C1 segment of cervical spinal cord (tissue), 14 donors: Measurements from ENCODE around the gene CDH13.

Experiments used
- DNase-seq, 14 donors: peaks; one replicate each; lab custom pipeline; 2025; lab: John Stamatoyannopoulos, UW

CDH13 gene

GRCh38 chr16:83738923-83739503, 1112.2 kb downstream of the CDH13 start:
- no peak for DNase-seq

- peak in 3 of 14 donors; percentile 18 to 61 (median 22) for DNase-seq
Measured at GRCh38 chr16:83742124-83742899, 1115.5 kb downstream of the CDH13 start.

- DNase-seq = no peak
Measured at GRCh38 chr16:83743241-83743640, 1116.5 kb downstream of the CDH13 start.

- DNase-seq = no peak
Measured at GRCh38 chr16:83743720-83744119, 1117.0 kb downstream of the CDH13 start.

DNA sequence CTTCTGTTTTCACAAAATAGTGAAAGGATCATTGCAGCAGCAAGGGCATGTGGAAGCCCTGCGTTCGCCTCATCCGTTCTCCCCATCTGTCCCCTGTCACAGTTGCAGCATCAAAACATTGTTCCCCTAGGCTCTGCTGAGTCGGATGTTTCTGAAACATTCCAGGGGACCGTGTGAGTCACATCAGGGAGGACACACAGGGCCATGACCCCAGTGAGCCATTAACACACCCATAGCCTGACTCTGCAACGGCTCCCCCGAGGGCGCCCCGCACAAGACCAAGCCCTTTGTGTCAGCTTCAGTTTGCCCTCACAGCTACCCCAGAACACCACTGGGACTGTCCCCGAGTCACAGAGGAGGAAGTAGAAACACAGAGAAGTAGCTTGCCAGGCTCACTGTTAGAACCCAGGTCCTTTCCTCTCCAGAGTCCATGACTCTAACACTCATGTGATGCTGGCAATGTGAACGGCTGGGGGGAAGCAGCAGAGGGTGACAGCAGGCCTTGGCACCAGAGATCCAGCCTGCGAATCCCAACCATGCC, 1117.7 kb downstream of the CDH13 start:
- DNase-seq = peak in 9 of 14 donors; percentile 9 to 77 (median 40)

GRCh38 chr16:83746611-83747010, 1119.8 kb downstream of the CDH13 start:
- DNase-seq = no peak

- DNase-seq = no peak
Measured at GRCh38 chr16:83747936-83748335, 1121.2 kb downstream of the CDH13 start.

- no peak for DNase-seq
Measured at GRCh38 chr16:83755391-83755790, 1128.6 kb downstream of the CDH13 start.

GRCh38 chr16:83762141-83762991, 1135.6 kb downstream of the CDH13 start:
- peak in 1 of 14 donors; percentile 27 for DNase-seq

GRCh38 chr16:83762992-83763358, 1136.2 kb downstream of the CDH13 start:
- DNase-seq = no peak

- DNase-seq = no peak
Measured at GRCh38 chr16:83768986-83769385, 1142.2 kb downstream of the CDH13 start.

- DNase-seq = no peak
Measured at GRCh38 chr16:83769397-83770008, 1142.7 kb downstream of the CDH13 start.

DNA sequence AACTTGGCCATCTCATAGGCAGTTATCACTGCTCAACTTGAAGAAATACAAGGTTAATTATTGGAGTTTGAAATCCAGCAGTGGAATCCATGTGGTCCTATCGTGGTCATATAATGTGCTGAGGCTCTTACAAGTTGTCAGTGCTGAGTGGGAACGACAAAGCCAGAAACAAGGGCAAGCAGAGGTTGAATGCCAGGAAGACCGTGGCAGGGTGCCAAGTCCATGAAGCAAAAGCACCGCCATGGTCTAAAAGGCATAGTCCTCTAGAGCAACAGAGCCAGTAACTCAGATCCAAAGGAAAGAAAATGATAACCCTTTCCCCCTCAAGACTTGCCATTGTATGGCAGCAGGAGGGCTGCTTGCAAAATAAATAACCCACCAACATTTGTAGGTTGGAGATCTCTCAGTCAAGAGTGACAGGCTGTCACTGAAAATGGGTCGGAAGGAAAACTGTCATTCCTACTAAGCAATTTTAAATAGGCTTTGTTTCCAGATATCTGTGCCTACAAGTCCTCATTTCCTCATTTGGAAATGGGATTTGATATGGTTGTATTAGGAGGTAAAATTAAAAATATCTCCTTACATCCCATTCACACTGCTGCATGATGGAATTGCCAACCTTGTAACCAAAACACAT, 1144.7 kb downstream of the CDH13 start:
- DNase-seq = peak in 7 of 14 donors; percentile 12 to 60 (median 39)

DNA sequence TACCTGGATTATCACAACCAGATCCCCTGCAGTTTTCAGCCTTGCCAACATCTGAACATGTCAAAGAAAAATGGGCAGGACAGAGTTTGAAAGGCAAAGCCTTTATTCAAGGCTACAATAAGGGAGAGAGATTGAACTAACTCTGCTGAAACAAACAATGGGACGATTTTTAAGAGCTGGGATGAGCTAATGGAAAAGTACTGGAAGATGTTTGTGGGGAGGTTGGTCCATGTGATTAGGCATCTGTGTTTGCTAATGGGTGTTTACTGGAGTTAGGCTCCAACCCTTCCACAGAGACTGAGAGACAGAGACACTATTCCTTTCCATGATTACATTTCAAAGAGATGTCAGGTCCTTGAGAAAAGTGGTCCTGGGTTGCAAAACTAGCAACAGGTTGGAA, 1146.0 kb downstream of the CDH13 start:
- peak in 6 of 14 donors; percentile 3 to 42 (median 24) for DNase-seq

DNA sequence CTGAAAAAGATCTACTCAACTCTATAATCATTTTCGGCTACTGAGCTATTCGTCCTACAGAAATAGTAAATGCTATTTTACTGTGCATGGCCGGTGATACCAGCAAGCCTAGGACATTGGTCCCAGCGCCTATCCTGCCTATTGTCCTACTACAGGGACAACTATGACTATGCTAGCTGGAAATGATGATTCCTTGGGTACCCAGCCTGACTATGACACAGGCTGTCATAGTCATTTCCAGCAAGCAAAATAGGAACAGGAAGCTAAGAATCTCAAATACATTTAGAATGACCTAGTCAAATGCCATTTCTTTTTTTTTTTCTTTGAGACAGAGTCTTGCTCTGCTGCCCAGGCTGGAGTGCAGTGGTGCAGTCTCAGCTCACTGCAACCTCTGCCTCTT, 1147.3 kb downstream of the CDH13 start:
- no peak for DNase-seq

- no peak for DNase-seq
Measured at GRCh38 chr16:83776944-83777343, 1150.2 kb downstream of the CDH13 start.

GRCh38 chr16:83779886-83780285, 1153.1 kb downstream of the CDH13 start:
- no peak for DNase-seq

DNA sequence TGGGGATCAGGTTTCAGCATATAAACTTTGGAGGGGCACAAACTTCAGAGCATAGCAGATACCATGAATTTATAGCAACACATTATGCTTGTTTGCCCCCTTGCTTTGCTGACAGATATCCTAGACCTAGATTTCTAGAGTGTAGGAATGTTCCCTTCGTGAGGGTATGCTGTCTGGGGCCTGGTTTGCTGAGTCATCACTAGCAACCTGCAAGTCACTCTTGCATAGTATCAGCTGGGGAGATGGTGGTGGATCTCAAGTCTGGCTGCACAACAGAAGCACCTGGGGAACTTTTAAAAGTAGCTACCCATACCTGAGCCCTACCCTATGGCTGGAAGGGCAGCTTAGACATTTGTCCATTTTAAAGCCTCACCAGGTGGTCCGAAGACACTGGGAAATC, 1158.7 kb downstream of the CDH13 start:
- DNase-seq = no peak

- DNase-seq = no peak
Measured at GRCh38 chr16:83789642-83790401, 1163.1 kb downstream of the CDH13 start.

DNA sequence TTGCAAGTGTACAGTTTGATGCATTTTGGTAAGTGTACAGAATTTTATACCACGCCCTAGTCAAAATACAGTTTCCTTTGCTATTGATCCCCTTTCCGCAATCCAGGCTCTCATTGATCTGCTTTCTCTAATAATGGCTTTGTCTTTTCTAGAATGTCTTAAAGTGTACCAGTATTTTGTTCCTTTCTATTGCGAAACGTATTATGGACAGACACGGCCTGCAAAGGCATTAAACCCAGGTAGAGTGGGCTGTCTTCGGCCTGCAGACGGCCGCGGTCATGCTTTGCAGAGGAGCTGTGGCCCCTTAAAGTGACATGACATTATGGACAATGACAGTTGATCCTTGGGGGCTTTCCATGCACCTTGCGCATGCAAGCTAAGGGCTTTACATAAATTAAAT, 1165.1 kb downstream of the CDH13 start:
- no peak for DNase-seq
